HG02763 (cell line): Measurements from ENCODE around the gene SV2A.
"Not testable (repeated sequence)": the region's sequence is repeated elsewhere in the genome, so short reads cannot be mapped to it uniquely, and the experiment has no call there.

Experiments
- ATAC-seq: cut with Tn5 transposase; IDR thresholded peaks from one replicate; pipeline ENCODE4 v1.9.1; 2021; ENCODE audit warnings: mild to moderate bottlenecking, moderate library complexity; ENCODE audit not compliant: unreplicated experiment

Gene SV2A

GRCh38 chr1:149887456-149888246 is 30.0 kb downstream of the SV2A start:
- ATAC-seq = peak; percentile 43

- not testable (repeated sequence) for ATAC-seq
These were observed 30.5 kb downstream of the SV2A start for GRCh38 chr1:149887196-149887455.

GRCh38 chr1:149886396-149887195 is 31.0 kb downstream of the SV2A start:
- ATAC-seq = peak; percentile 59

GRCh38 chr1:149886121-149886395 is 31.6 kb downstream of the SV2A start:
- ATAC-seq = not testable (repeated sequence)

- no peak for ATAC-seq
These were observed 32.1 kb downstream of the SV2A start for GRCh38 chr1:149885339-149886120.

GRCh38 chr1:149884433-149885338 is 33.0 kb downstream of the SV2A start:
- ATAC-seq = no peak

GRCh38 chr1:149883598-149884247 is 33.9 kb downstream of the SV2A start:
- no peak for ATAC-seq

GRCh38 chr1:149881876-149882275 is 35.8 kb downstream of the SV2A start:
- ATAC-seq = no peak

- ATAC-seq = no peak
These were observed 38.1 kb downstream of the SV2A start for GRCh38 chr1:149879556-149879955.

- no peak for ATAC-seq
These were observed 40.3 kb downstream of the SV2A start for GRCh38 chr1:149877211-149877946.

GRCh38 chr1:149873060-149873459 is 44.6 kb downstream of the SV2A start:
- not testable (repeated sequence) for ATAC-seq

- not testable (repeated sequence) for ATAC-seq
These were observed 50.8 kb downstream of the SV2A start for GRCh38 chr1:149866887-149867286.

- ATAC-seq = not testable (repeated sequence)
These were observed 56.1 kb downstream of the SV2A start for GRCh38 chr1:149861497-149862054.

- ATAC-seq = peak; percentile 67
These were observed 56.8 kb downstream of the SV2A start for GRCh38 chr1:149860684-149861496.

GRCh38 chr1:149860271-149860670 is 57.4 kb downstream of the SV2A start:
- ATAC-seq = peak; percentile 8
